ENCODE results near the gene EYS. TPM values are rescaled to one million over a fixed set of nuclear protein-coding genes. Genes with fewer than 3 reads are reported as not detected.

The EYS gene
- total RNA-seq, 1 experiment from 2014 or later, result not detected

GRCh38 chr6:64143101-64143500 is 1563.9 kb downstream of the EYS start:
- H3K27me3 Mint-ChIP-seq (ENCODE audit: insufficient read depth, unreplicated experiment), result no peaks in the 10 kb centered on the region
- no peaks in the 10 kb centered on the region for H3K36me3 ChIP-seq (ENCODE audit: control insufficient read depth, insufficient read depth, low read length)
- no peaks in the 10 kb centered on the region for H3K4me1 ChIP-seq
- no TSS peak for BruUV-seq (replicated peaks)
- peaks cover 7% of the 10 kb centered on the region for H3K4me1 Mint-ChIP-seq (ENCODE audit: low read depth, unreplicated experiment)
- TF ChIP-seq CTCF (IDR thresholded peaks at IDR 0.05; ENCODE audit: insufficient read depth in 1 of 2, low read depth in 1 of 2, low read length in 1 of 2, severe bottlenecking in 1 of 2, unreplicated experiment in 1 of 2), result no peak
- no peaks in the 10 kb centered on the region for H3K9me3 ChIP-seq
- no peak overlapping the region for H3K4me3 Mint-ChIP-seq (ENCODE audit: unreplicated experiment)
- no peaks in the 10 kb centered on the region for H3K36me3 Mint-ChIP-seq (ENCODE audit: insufficient read depth, unreplicated experiment)
- H3K4me3 ChIP-seq (ENCODE audit: low read depth, low read length), result no peak overlapping the region
- ChIA-PET POLR2A (no interaction called here), CTCF (no interaction called here)
- H3K9me3 Mint-ChIP-seq (ENCODE audit: unreplicated experiment), result no peaks in the 10 kb centered on the region
- no peak overlapping the region for H3K27ac Mint-ChIP-seq (ENCODE audit: unreplicated experiment)
- intact Hi-C loops (cut with micrococcal nuclease; ENCODE audit: unreplicated experiment), result no loop called here
- H3K27me3 ChIP-seq (replicated peaks; ENCODE audit: control insufficient read depth, insufficient read depth, low read length), result no peaks in the 10 kb centered on the region
- no peak for DNase-seq

DNA sequence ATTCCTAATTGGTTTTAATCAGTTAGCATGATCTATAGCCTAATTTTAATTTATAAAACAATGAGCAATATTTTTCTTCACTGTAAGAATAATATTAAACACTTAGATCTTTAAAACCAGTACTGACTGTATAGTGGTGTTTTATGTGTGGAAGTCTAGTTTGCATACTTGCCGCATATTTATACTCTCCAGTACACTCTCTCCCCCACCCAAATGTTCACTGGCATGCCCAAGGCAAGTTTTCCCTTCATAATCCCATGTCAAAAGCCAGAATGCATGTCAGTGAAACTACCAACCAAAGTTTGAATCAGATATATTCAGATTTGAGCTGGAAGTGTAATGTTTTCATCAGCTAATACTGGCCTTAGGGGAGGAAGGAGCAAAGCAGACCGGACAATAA is 1565.3 kb downstream of the EYS start:
- Histone ChIP-seq H3K4me3 (ENCODE audit: low read depth, low read length) (no peak overlapping the region), H3K36me3 (ENCODE audit: control insufficient read depth, insufficient read depth, low read length) (no peaks in the 10 kb centered on the region), H3K27me3 (replicated peaks; ENCODE audit: control insufficient read depth, insufficient read depth, low read length) (no peaks in the 10 kb centered on the region), H3K4me1 (no peaks in the 10 kb centered on the region), H3K9me3 (no peaks in the 10 kb centered on the region)
- no peak overlapping the region for H3K4me3 Mint-ChIP-seq (ENCODE audit: unreplicated experiment)
- no peak for TF ChIP-seq CTCF (IDR thresholded peaks at IDR 0.05; ENCODE audit: insufficient read depth in 1 of 2, low read depth in 1 of 2, low read length in 1 of 2, severe bottlenecking in 1 of 2, unreplicated experiment in 1 of 2)
- intact Hi-C loops (cut with micrococcal nuclease; ENCODE audit: unreplicated experiment), result no loop called here
- H3K36me3 Mint-ChIP-seq (ENCODE audit: insufficient read depth, unreplicated experiment), result no peaks in the 10 kb centered on the region
- CTCF ChIA-PET, result no interaction called here
- no peaks in the 10 kb centered on the region for H3K27me3 Mint-ChIP-seq (ENCODE audit: insufficient read depth, unreplicated experiment)
- POLR2A ChIA-PET, result no interaction called here
- DNase-seq, result no peak
- no TSS peak for BruUV-seq (replicated peaks)
- no peak overlapping the region for H3K27ac Mint-ChIP-seq (ENCODE audit: unreplicated experiment)
- peaks cover 7% of the 10 kb centered on the region for H3K4me1 Mint-ChIP-seq (ENCODE audit: low read depth, unreplicated experiment)
- H3K9me3 Mint-ChIP-seq (ENCODE audit: unreplicated experiment), result no peaks in the 10 kb centered on the region

GRCh38 chr6:64128301-64129024 is 1578.6 kb downstream of the EYS start:
- Mint-ChIP-seq H3K27me3 (ENCODE audit: insufficient read depth, unreplicated experiment) (no peaks in the 10 kb centered on the region), H3K4me1 (ENCODE audit: low read depth, unreplicated experiment) (no peaks in the 10 kb centered on the region), H3K36me3 (ENCODE audit: insufficient read depth, unreplicated experiment) (no peaks in the 10 kb centered on the region), H3K9me3 (ENCODE audit: unreplicated experiment) (no peaks in the 10 kb centered on the region), H3K4me3 (ENCODE audit: unreplicated experiment) (no peak overlapping the region), H3K27ac (ENCODE audit: unreplicated experiment) (no peak overlapping the region)
- Histone ChIP-seq H3K4me3 (ENCODE audit: low read depth, low read length) (no peak overlapping the region), H3K27me3 (replicated peaks; ENCODE audit: control insufficient read depth, insufficient read depth, low read length) (no peaks in the 10 kb centered on the region), H3K36me3 (ENCODE audit: control insufficient read depth, insufficient read depth, low read length) (no peaks in the 10 kb centered on the region), H3K9me3 (no peaks in the 10 kb centered on the region), H3K4me1 (no peaks in the 10 kb centered on the region)
- DNase-seq, result no peak
- no TSS peak for BruUV-seq (replicated peaks)
- ChIA-PET POLR2A (no interaction called here), CTCF (no interaction called here)
- intact Hi-C loops (cut with micrococcal nuclease; ENCODE audit: unreplicated experiment), result no loop called here
- TF ChIP-seq CTCF (IDR thresholded peaks at IDR 0.05; ENCODE audit: insufficient read depth in 1 of 2, low read depth in 1 of 2, low read length in 1 of 2, severe bottlenecking in 1 of 2, unreplicated experiment in 1 of 2), result no peak

All from Caco-2 (cell line).